DMS53 (cell line): ENCODE measurements around the gene GSG1.
A peak's percentile ranks its signal among the peaks of the same experiment; 100 is the strongest.

Experiments
- DNase-seq: peaks from one replicate; lab custom pipeline; 2025; lab: John Stamatoyannopoulos, UW

The GSG1 gene

GRCh38 chr12:13119826-13120225, 16.4 kb upstream of the GSG1 start:
- DNase-seq: no peak

GRCh38 chr12:13117029-13117428, 13.6 kb upstream of the GSG1 start:
- DNase-seq: no peak

GRCh38 chr12:13116259-13116658, 12.8 kb upstream of the GSG1 start:
- no peak for DNase-seq

- no peak for DNase-seq
These were observed 11.0 kb upstream of the GSG1 start for GRCh38 chr12:13114251-13115052.

GRCh38 chr12:13112968-13113367, 9.5 kb upstream of the GSG1 start:
- no peak for DNase-seq

- DNase-seq: no peak
These were observed 3.2 kb upstream of the GSG1 start for GRCh38 chr12:13106666-13107065.

- no peak for DNase-seq
These were observed 2.3 kb upstream of the GSG1 start for GRCh38 chr12:13105781-13106180.

- DNase-seq: no peak
These were observed 942 bp upstream of the GSG1 start for GRCh38 chr12:13104409-13104808.

GRCh38 chr12:13102461-13103195, 839 bp downstream of the GSG1 start:
- DNase-seq: peak; percentile 50

- peak; percentile 92 for DNase-seq
These were observed 1.6 kb downstream of the GSG1 start for GRCh38 chr12:13101821-13102375.

- DNase-seq: peak; percentile 99
These were observed 2.3 kb downstream of the GSG1 start for GRCh38 chr12:13100882-13101769.

- no peak for DNase-seq
These were observed 2.9 kb downstream of the GSG1 start for GRCh38 chr12:13100605-13100881.

GRCh38 chr12:13099844-13100604, 3.4 kb downstream of the GSG1 start:
- peak; percentile 62 for DNase-seq

GRCh38 chr12:13099066-13099843, 4.2 kb downstream of the GSG1 start:
- DNase-seq: no peak

- DNase-seq: peak; percentile 52
These were observed 5.9 kb downstream of the GSG1 start for GRCh38 chr12:13097491-13098011.

- DNase-seq: no peak
These were observed 8.0 kb downstream of the GSG1 start for GRCh38 chr12:13095266-13095995.

- DNase-seq: no peak
These were observed 9.1 kb downstream of the GSG1 start for GRCh38 chr12:13094367-13094766.

GRCh38 chr12:13093848-13094220, 9.6 kb downstream of the GSG1 start:
- DNase-seq: no peak

- DNase-seq: no peak
These were observed 10.1 kb downstream of the GSG1 start for GRCh38 chr12:13093191-13093847.
